Placental epithelial cell (primary cell): Measurements from ENCODE around the gene OR8B3. TPM values are rescaled to one million over a fixed set of nuclear protein-coding genes. Genes with fewer than 3 reads are reported as not detected.

Source experiments
- total RNA-seq: library from RNA; depleted of rRNA; stranded (reverse); fragments of >200 nt; gene quantifications from 2 replicates; pipeline ENCODE4 v1.2.3, GENCODE V29; 2012

Gene OR8B3
- not detected in 2 replicates for total RNA-seq

GRCh38 chr11:124398924-124399323 lies at the start of gene OR8B3:
Gene OR8B3, minus strand, starts transcription at chr11:124399024. Its CDS starts 1,673 bp downstream, at chr11:124397351.

GRCh38 chr11:124445646-124446150 lies 46.9 kb upstream of the OR8B3 start, which contains the start of gene OR8B8:
Gene OR8B8, minus strand, starts transcription at chr11:124445696. Its CDS starts 4,611 bp downstream, at chr11:124441085.

GRCh38 chr11:124424384-124424921 lies 25.6 kb upstream of the OR8B3 start, which contains the start of gene OR8B4:
Gene OR8B4, minus strand, starts transcription at chr11:124424871. Its CDS starts 0 bp downstream, at chr11:124424871.

GRCh38 chr11:124384399-124384798 lies 14.4 kb downstream of the OR8B3 start, which contains the start of gene OR8B2:
Gene OR8B2, minus strand, starts transcription at chr11:124384499. Its CDS starts 1,156 bp downstream, at chr11:124383343.

Other genes with a start within 250 kb of the OR8B3 start
- gene OR10D3, start 215.7 kb downstream of the OR8B3 start, total RNA-seq = not detected in 2 replicates
- gene OR8G1, start 157.9 kb downstream of the OR8B3 start, total RNA-seq = not detected in 2 replicates
- not detected in 2 replicates for gene OR8G5, start 142.6 kb downstream of the OR8B3 start, total RNA-seq
- gene OR8D1, start 85.1 kb downstream of the OR8B3 start, total RNA-seq = not detected in 2 replicates
- gene OR8D2, start 78.8 kb downstream of the OR8B3 start, total RNA-seq = not detected in 2 replicates
- gene OR8B2, start 14.5 kb downstream of the OR8B3 start, total RNA-seq = not detected in 2 replicates
- gene OR8B4, start 25.8 kb upstream of the OR8B3 start, total RNA-seq = not detected in 2 replicates
- not detected in 2 replicates for gene OR8B8, start 46.7 kb upstream of the OR8B3 start, total RNA-seq
- not detected in 2 replicates for gene OR8B12, start 144.6 kb upstream of the OR8B3 start, total RNA-seq
- not detected in 2 replicates for gene OR8A1, start 171.0 kb upstream of the OR8B3 start, total RNA-seq
- gene PANX3, start 212.4 kb upstream of the OR8B3 start, total RNA-seq = not detected in 2 replicates
- 24.3 and 28.6 TPM in 2 replicates for gene TBRG1, start 223.8 kb upstream of the OR8B3 start, total RNA-seq